HL-60/S4 treated with retinoic acid at 250 ng/mL for 4 days and 3 days (cell line): Measurements from ENCODE around the gene PTPRJ.
"Not testable (repeated sequence)": the region's sequence is repeated elsewhere in the genome, so short reads cannot be mapped to it uniquely, and the experiment has no call there.

Source experiments
- in situ Hi-C: fragments of 300-500 bp; cut with MboI; formaldehyde crosslinking; loops from 2 replicates; pipeline ENCODE4 v1.7.0; 2022; ENCODE audit warnings: low sequenced_read_pairs

The PTPRJ gene

GRCh38 chr11:48138222-48138621 lies 157.9 kb downstream of the PTPRJ start:
- in situ Hi-C loops, result no loop called here

GRCh38 chr11:48139896-48140295 lies 159.5 kb downstream of the PTPRJ start:
- in situ Hi-C loops, result not testable (repeated sequence)

- in situ Hi-C loops, result no loop called here
Measured at GRCh38 chr11:48141475-48142122, 161.2 kb downstream of the PTPRJ start.

- in situ Hi-C loops, result no loop called here
Measured at GRCh38 chr11:48142889-48143288, 162.5 kb downstream of the PTPRJ start.

- in situ Hi-C loops, result no loop called here
Measured at GRCh38 chr11:48148749-48149148, 168.4 kb downstream of the PTPRJ start.

- in situ Hi-C loops, result no loop called here
Measured at GRCh38 chr11:48150213-48150612, 169.9 kb downstream of the PTPRJ start.

- in situ Hi-C loops, result no loop called here
Measured at GRCh38 chr11:48154151-48154550, 173.8 kb downstream of the PTPRJ start.

GRCh38 chr11:48161951-48162884 lies 181.9 kb downstream of the PTPRJ start:
- in situ Hi-C loops, result no loop called here

- in situ Hi-C loops, result no loop called here
Measured at GRCh38 chr11:48162885-48163268, 182.5 kb downstream of the PTPRJ start.

- in situ Hi-C loops, result no loop called here
Measured at GRCh38 chr11:48163360-48164100, 183.2 kb downstream of the PTPRJ start.

- in situ Hi-C loops, result no loop called here
Measured at GRCh38 chr11:48164836-48165235, 184.5 kb downstream of the PTPRJ start.

- in situ Hi-C loops, result no loop called here
Measured at GRCh38 chr11:48165426-48165825, 185.1 kb downstream of the PTPRJ start.

GRCh38 chr11:48167380-48167779 lies 187.0 kb downstream of the PTPRJ start:
- in situ Hi-C loops, result no loop called here

- in situ Hi-C loops, result no loop called here
Measured at GRCh38 chr11:48168815-48169214, 188.5 kb downstream of the PTPRJ start.

GRCh38 chr11:48169259-48169658 lies 188.9 kb downstream of the PTPRJ start:
- in situ Hi-C loops, result no loop called here

GRCh38 chr11:48169717-48170116 lies 189.4 kb downstream of the PTPRJ start:
- in situ Hi-C loops, result no loop called here

GRCh38 chr11:48170241-48171233 lies 190.2 kb downstream of the PTPRJ start:
- in situ Hi-C loops, result no loop called here

- in situ Hi-C loops, result no loop called here
Measured at GRCh38 chr11:48172818-48173609, 192.7 kb downstream of the PTPRJ start.

GRCh38 chr11:48177661-48178060 lies 197.3 kb downstream of the PTPRJ start:
- in situ Hi-C loops, result no loop called here
